ENCODE measurements around the gene MAMLD1. TPM values are rescaled to one million over a fixed set of nuclear protein-coding genes. Genes with fewer than 3 reads are reported as not detected.

MAMLD1 gene
- total RNA-seq, 1 donor from 2014 or later = 5.7 TPM

DNA sequence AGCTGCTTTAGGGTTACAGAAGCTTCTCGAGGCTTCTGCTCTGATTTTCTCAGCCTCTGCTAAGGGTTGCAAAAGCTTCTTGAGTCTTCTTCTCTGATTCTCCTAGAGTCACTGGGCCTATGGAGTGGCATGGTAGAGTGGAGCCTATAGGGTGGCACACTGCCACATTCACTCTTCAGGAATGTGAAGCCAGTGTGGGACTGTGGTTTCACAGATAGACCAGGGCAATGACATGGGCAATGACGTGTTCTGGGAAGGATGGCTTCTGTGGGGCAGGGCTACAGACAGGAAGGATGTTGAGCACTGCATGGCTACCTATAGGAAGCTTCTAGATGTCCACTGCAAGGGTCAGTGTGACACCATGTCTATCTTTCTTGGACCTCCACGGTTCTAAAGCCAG, 11.0 kb upstream of the MAMLD1 start:
- intact Hi-C loops (cut with micrococcal nuclease) = no loop called here

DNA sequence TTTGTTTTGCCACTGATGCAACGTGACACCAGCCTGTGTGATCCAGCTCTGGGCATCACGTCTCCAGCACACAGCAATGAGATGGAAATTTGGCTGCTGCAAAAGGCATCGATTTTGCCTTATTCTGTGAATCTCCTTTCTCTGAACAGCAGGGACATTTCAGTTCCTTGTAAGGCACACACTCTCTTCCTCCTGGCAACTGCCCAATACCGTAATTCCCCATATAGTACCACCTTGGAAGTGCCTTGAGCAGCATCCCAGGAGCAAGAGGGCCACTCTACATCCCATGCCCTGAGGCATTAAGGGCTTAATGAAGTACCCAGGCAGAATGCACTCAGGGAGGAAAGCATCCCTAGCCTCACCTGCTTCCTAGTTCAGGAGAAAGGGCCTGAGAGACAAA, 10.5 kb upstream of the MAMLD1 start:
- intact Hi-C loops (cut with micrococcal nuclease) = no loop called here

DNA sequence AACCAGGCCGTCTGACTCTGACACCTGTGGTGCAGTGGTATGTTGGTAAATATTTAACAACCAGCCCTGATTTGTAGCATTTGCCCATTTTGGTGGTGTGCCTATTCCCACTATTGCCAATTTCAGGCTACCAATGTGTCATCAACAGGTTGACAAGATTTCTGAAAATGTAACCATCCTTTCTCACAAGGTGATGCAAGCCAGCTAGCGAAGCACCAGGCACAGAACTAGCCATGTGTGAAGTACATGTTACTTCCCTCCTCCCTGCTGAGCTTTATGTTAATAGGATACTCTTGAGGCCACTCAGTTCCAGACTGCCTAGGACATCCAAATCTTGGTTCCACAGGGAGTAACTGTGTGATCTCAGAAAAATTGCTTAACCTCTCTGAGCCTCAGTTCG, 7.2 kb upstream of the MAMLD1 start:
- intact Hi-C loops (cut with micrococcal nuclease) = no loop called here

DNA sequence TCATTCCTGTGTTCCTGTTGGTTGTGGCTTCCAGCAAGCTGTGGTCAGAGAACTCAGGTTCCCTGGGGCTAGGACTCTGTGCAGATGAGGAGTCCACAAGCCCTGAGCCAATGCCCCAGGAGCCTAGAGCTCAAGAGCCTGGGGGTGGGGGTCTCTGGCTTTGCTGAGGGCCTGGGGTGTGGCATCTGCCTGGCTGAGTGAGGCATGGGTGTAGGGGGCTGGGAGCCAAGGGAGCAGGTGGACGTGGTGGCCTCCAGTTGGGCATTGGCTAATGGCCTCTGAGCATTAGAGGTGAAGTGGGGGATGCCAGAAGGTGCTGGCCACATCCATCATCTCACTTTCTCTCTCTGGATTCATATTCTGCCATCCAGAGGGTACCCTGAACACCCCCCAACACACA, 5.3 kb upstream of the MAMLD1 start:
- intact Hi-C loops (cut with micrococcal nuclease) = no loop called here

DNA sequence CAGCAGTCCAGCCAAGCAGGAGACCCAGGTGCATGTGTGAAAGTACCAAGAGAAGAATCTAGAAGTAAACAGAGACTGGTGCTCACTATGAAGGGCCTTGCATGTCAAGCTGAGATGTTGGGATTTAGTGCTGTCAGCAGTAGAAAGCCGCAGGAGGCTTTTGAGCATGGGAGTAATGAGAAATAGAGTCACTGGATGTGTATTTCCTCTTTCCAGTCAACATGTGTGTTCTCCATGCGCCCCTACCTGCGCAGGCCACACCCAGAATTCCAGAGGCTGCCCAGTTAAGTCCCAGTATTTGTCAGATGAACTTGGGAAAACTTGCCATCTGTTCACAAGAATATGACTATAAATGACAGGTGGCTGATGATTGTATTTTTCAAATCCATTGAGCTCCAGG, 4.5 kb upstream of the MAMLD1 start:
- intact Hi-C loops (cut with micrococcal nuclease) = no loop called here

DNA sequence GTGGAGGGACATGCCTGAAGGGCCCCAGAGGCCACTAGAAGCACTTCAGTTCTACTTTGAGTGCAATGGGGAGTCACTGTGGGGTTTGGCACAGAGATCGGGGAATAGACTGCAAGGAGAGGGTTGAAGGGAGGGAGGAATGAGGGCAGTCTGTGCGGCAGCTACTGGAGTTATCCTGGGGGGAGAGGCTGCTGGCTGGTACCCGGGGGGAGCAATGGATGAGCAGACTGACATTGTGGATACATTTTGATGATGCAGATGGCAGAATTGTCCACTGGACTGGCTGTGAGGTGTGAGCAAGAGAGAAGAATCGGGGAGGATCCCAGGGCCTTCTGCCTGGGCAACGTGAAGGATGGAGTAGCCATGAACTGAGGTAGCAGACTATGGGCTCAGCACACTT, 2.8 kb upstream of the MAMLD1 start:
- intact Hi-C loops (cut with micrococcal nuclease) = loop anchor here (5.0 kb wide), 2 partner anchors 332 to 488 kb away; partner anchors contain the start of gene MTMR1

DNA sequence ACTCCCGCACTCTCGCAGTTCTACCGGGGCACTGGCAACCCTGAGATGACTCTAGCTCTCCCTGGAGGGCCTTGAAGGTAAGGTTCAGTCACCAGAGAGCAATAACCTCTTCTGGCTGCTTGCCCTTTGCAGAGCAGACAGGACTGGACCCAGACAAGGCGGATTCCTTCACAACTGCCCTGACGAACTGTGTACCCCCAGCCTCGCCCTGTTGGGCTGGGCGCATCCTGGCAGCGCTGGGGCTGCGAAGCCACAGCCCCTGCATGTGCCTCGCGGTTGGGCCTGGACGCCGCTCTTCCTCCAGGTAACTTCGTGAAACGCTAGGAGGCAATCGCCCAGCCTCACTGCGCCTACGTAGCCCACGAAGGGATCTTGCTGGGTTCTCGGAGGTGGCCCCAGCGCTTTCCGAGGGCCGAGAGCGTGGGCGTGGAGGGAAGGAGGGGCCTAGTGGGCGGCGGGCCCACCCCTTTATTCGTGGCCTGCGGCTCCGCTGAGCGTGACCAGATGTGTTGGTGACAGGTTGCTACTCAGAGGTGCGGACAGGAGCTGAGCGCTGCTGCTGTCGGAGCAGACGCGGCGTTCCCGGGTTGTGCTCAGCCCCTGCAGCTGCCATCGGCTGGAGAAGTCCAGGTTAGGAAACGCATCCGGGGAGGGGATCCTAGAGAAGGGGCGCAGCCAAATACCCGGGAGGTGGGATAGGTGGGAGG, 1.9 kb upstream of the MAMLD1 start:
- intact Hi-C loops (cut with micrococcal nuclease) = loop anchor here (5.0 kb wide), 2 partner anchors 331 to 489 kb away; partner anchors contain the start of gene MTMR1

DNA sequence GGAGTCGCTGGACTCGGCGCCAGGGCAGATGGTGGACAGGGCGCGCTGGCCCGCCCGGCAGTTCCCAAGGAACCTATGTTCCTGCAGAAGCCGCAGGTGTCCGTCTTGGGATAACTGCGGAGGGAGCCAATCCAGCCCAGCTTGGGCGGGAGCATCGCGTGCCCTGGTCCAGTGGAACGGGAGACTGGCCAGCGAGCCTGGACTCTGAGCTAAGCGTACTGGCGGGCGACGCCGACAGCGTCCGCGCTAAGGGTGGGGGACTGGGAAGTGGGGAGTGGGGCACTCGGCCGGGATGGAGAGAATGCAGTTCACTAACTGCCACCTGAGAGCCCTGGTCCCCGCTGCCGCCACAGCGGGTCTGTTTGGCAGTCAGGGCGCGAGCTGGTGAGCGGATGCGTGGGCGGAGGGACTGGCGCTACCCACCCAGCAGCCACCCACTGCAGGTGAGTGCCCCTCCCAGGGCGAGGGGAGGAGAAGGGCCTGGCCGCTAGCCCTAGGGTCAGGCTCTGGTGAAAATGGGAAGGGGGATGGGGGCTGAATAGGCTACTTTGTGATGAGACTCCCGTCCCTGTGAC, 1.3 kb upstream of the MAMLD1 start:
- intact Hi-C loops (cut with micrococcal nuclease) = loop anchor here (2.0 to 5.0 kb wide), 4 partner anchors 29 to 490 kb away; partner anchors contain the start of gene MTMR1

DNA sequence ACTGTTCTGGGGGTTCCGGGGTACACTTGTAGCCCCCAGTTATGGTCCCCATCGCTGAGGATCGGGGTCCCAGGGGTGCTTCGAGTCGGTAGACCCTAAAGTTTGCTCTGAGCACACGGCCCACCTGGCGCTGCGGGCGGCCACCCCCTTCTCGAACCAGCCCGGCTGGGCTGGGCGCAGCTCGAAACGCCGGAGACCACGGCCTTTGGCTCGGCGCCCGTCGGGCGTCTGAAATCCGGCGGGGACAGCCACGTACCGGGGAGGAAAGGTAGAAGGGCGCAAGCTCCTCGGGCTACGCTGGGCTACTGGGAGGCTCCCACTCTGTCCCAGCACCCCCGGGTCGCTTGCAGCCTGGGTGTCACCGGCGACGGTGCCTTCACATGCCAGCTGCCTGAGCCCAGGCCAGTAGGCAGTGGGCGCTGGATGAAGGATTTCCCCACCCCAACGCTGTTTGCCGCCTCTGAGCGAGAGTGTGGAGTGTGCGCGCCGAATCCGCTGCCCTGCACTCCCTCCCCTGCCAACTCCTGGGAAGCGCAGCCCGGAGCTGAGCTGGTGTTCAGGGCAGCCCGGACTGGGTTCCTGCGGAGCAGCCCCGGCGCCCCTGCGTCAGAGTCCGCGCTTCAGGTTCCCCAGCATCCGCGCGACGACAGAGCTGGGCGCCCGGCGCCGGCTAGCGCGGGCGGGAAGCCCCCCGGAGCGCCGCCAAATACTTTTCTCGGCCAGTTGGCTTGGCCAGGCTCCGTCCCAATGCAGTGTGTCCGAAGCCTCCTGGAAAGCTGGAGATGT, 637 bp downstream of the MAMLD1 start:
- intact Hi-C loops (cut with micrococcal nuclease) = loop anchor here (1.0 to 5.0 kb wide), 8 partner anchors 31 to 535 kb away; partner anchors contain the start of genes CD99L2, MTM1 and MTMR1

DNA sequence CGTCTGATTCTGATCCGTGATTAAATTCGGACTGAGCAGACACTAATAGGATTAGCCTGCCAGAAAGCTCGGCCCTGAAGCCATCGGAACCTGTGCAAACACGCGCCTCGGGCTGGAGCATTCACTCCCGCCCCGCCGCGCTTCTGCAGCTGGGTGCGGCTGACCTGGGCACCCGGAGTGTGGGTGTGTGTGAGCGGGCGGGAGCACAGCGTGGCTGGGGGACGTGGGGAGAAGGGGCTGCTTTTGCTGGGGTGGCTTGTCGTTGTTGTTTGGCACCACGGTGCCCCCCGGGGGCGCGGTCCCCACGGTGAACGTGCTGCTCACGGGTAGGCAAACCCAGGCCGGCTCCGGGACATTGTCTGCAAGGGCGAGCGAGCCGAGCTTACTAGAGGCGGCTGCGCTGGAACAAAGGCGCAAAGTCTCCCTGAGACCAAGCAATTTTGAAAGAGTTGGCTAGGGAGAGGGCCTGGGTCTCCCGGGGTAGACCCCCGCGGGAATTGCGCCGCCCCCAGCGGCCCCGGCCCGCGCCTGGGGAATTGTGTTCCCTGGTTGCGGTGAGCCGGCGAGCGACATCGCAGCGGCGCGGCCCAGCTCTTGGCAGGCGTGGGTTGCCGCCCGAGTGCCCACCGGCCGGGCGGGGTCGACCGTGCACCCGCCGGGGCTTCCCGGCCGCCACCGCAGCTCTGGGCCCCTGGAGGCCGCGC, 1.4 kb downstream of the MAMLD1 start:
- intact Hi-C loops (cut with micrococcal nuclease) = loop anchor here (1.0 to 5.0 kb wide), 6 partner anchors 46 to 534 kb away; partner anchors contain the start of genes CD99L2, MTM1 and MTMR1

DNA sequence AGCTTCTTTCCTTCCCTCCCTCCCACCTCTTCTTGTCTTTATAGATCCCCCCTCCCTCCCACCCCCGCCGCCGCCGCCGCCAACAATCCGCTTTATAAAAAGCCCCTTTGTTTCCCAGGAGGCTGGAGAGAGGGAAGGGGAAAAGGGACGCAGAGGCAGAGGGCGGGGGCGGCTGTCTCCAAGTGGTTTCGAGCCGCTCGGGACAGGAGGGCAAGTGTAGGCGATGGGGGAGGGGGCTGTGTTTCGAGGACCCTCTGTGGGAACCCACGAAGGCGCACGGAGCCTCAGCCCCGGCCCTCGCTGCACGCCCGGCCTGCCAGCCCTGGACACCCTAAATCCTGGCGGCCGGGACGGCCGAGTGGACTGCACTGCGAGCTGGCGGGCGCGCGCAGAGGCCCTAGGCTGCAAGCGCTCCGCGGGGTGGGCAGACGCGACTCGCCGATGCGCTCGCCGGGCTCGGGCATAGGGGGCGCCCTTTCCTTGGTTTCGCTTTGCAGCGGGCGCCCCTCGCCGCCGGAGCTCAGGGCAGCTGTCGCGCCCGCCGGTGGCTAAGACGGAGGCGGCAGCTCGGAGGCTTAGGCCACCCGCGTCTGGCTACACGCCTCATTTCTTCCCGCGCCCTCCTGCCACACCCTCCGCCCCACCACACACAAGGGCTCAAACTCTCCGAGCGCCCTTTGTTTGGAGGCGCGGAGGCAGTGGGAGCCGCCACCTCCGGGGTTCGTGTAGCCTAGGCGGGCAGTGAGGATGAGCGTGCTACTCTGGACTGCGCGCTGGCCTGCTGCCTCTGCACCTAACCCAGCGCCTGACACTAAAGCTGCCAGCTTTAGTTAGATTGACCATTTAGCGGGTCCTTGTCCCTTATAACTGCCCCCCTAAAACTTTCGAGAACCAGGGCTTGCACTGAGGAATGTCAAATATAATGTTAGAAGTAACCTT, 2.2 kb downstream of the MAMLD1 start:
- intact Hi-C loops (cut with micrococcal nuclease) = loop anchor here (1.0 to 2.0 kb wide), 4 partner anchors 45 to 533 kb away; partner anchors contain the start of genes CD99L2 and MTM1

DNA sequence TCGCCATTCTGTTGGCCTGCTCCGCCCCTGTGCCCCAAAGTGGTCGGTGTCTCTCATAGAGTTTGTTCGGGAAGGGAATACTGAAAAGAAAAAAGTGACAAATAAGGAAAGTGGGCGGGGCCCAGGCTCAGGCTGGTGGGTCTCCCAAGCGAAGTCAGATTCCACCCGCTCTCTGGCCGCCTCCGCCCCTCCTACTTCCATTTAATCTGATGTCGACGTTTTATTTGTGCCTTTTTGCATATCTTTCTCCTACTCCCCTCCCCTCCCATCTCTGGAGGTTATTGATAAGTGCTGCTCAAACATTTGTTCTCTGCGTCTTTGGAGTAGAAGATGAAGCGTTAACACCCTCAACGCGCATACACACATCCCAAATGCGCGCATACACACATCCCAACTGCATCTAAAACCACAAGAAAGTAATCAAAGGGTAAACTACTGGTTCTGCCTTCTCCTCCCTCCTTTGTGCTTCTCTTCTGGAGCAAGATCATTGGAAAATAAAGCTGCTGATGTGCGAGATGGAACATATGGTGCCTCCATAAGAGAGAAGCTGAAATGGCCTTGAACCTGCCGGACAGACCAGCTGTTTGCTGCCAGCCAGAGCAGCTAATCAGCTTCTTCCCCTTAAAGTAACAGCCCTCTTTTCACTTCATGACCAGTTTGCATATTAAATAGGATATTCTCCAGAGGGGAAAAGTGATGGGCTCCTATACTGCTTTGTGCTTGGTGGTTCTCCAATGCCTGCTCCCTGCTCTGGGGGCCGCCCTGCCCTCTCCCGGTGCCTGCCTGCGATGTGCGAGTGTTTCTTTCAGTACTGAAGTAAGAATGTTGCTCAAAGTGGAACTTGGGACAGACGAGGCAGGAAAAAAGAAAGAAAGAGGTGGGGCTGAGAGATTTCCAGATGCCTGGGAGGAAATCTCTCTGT, 3.1 kb downstream of the MAMLD1 start:
- intact Hi-C loops (cut with micrococcal nuclease) = loop anchor here (1.0 to 2.0 kb wide), 4 partner anchors 45 to 533 kb away; partner anchors contain the start of genes CD99L2 and MTM1

DNA sequence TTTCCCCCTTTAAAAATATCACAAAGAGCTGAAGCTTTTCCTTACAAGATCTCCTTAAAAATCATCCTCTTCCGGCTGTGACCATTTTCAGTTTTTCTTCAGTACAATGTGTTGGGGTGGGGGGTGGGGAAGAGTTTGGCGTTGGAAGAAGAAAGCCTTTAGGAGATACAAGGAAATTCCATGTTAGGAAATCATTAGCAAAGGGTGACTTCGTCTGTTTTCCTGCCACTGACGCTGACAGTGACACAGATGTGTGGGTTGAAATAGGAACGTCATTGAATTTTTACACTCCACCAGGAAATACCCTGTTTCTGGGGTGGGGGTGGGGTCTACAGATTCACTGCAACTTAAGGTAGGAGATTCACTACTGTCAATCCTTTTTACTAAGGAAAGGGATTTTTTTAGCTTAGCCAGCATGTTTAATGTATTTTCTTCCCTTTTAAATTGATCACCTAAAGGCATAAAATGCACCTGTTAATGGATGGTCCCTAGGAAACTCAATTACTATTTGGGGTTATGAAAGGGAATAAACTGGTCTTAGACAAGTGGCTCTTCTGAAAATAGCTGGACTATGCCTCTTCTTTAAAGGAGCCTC, 3.9 kb downstream of the MAMLD1 start:
- intact Hi-C loops (cut with micrococcal nuclease) = no loop called here

DNA sequence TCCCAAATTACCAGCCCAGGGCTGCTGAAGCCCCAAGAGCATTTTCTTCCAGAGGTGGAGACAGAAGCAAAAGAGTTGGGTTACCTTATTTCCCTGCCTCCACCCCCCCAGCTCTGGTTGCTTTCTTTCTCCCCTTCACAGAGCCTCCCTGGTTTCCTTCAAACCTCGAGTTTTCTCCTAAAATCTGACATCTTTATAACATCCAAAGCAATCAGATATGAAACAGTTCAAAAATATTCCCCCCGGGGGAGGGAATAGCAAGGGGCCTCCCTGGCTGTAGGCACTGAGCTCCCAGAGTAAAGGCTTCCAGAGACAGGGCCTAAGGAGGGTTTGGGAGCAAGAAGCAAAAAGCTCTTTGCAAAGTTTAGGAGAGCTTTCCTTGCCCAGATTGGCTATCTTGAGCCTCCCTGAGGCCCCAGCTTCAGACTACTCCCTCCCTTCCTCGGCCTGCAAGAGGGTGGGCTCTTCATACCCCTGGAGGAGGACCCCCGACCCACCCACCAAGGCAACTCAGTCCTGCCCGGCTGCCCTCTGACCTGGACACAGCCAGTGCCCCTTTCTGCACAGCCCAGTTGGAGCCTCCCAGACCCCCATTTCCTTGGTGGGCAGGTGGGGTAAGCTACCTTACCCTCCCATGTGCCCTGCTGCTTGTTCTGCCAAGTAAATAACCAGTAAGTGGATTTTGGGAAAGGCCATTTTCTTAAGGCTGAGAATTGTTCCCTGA, 7.6 kb downstream of the MAMLD1 start:
- intact Hi-C loops (cut with micrococcal nuclease) = no loop called here

DNA sequence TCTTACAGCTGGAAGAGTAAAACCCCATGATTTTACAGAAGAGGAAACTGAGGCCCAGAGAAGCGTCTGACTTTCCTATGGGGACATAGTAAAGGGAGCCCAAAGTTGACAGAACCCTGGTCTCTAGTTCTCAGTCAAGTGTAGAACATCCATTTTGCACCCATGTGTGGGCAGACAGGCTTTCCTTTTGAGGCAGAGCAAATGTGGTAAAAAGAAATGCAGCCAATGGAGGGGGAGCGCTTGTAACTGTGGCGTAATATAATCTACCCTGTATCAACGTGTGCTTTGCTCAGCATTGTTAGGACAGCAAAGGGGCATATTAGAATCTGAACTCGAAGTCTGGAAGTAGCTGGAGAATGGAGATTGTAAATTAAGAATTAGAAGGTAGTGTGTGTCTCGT, 8.8 kb downstream of the MAMLD1 start:
- intact Hi-C loops (cut with micrococcal nuclease) = no loop called here

DNA sequence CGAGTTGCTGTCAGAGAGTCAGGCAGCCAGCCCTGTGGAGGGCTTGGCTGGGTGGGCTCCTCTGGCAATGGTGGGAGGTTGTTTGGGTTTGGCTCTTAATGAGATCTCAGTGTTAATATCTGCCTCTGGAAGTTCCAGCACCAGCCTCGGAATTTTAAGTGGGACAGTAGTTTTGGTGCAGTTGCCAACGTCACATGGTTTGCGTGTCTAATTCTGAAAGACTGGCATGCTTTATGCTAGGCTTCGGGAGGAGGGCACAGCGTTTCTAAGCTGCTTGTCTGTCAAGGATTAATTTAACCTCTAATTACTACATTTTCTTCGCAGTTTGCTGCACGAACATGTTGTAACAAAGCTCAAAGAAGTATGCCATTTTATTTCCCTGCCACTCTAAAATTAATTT, 9.2 kb downstream of the MAMLD1 start:
- intact Hi-C loops (cut with micrococcal nuclease) = no loop called here

DNA sequence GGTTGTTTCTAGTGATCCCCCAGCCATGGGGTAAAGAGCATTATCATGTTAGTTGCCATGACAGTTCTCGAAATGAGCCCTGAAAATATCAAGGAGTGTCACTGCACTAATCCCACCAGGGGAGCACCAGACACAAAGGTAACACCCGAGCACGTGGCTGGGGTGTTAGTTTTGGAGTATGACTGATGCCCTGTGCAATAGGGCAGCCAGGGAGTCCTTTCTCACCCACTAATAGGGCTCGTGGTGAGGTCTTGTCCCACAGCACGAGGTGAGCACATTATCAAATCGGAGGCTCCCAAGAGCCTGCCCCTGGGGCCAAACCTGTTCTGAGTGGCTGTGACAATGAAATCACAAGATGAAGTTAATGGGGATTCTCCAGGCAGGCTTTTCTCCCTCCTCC, 9.6 kb downstream of the MAMLD1 start:
- intact Hi-C loops (cut with micrococcal nuclease) = no loop called here

DNA sequence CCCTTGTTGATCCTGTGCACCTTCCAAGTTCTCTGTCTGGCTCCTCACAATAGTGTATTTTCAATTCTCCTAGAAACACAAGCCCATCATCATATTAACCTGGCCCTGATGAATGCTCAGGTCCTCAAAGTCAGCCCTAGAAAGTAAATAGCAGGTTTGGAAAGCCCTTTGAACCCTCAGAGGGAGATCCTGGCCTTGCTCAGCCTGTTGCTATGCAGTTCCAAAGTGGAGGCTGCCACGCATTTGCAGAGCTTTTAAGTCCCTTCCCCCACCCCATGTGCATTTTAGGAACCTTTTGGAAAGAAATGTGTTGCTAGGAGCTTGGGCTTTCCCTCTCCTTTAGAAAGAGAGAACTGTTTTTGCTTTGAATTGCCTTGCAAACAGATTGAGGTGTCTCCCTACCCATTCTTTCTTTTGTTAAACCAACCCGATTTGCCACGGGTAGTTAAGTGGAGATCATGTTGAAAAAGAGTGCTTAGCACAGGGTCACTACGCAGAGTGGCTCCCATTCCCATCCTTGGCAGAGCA, 12.2 kb downstream of the MAMLD1 start:
- intact Hi-C loops (cut with micrococcal nuclease) = no loop called here
